HepG2 (cell line): ENCODE data around the gene ANKRD55. TPM values are rescaled to one million over a fixed set of nuclear protein-coding genes. Genes with fewer than 3 reads are reported as not detected.

Source experiments
- FOXK1 ChIP-seq: sonication (generic); formaldehyde crosslinking; IDR thresholded peaks from 2 replicates; pipeline ENCODE4 v1.4.0; 2020; ENCODE audit warnings: low read depth, missing genetic modification reagents, borderline replicate concordance
- FOXM1 ChIP-seq: sonication (generic); formaldehyde crosslinking; IDR thresholded peaks from 2 replicates; pipeline ENCODE4 v1.5.0; 2020; ENCODE audit warnings: missing genetic modification reagents
- KDM1A ChIP-seq: IDR thresholded peaks from 2 replicates; pipeline ENCODE4 v1.6.1; 2016; ENCODE audit warnings: missing compliant biosample characterization
- KLF11 ChIP-seq: IDR thresholded peaks from 2 replicates; pipeline ENCODE4 v1.6.1; 2016; ENCODE audit warnings: missing compliant biosample characterization
- MAFG ChIP-seq: sonication (generic); formaldehyde crosslinking; IDR thresholded peaks from 2 replicates; pipeline ENCODE4 v1.5.1; 2020; ENCODE audit warnings: mild to moderate bottlenecking, missing genetic modification reagents
- NR2C2 ChIP-seq: sonication (generic); formaldehyde crosslinking; IDR thresholded peaks from 2 replicates; pipeline ENCODE4 v1.4.0; 2020; ENCODE audit warnings: missing genetic modification reagents, mild to moderate bottlenecking, moderate library complexity, borderline replicate concordance
- NR2F6 ChIP-seq, 2 experiments: IDR thresholded peaks; 2 replicates each; pipeline ENCODE4 v1.6.1; 2016; ENCODE audit warnings: antibody characterized with exemption in 1 of 2, mild to moderate bottlenecking in 1 of 2
- REPIN1 ChIP-seq: sonication (generic); formaldehyde crosslinking; IDR thresholded peaks from 2 replicates; pipeline ENCODE4 v1.8.0; 2022; ENCODE audit warnings: missing genetic modification reagents, low read depth, mild to moderate bottlenecking, borderline replicate concordance
- RFXANK ChIP-seq: IDR thresholded peaks from 2 replicates; pipeline ENCODE4 v1.6.1; 2016
- SOX5 ChIP-seq: IDR thresholded peaks from 2 replicates; pipeline ENCODE4 v1.6.1; 2016; ENCODE audit warnings: borderline replicate concordance
- TBX2 ChIP-seq: sonication (generic); formaldehyde crosslinking; IDR thresholded peaks from 2 replicates; pipeline ENCODE4 v1.5.0; 2020; ENCODE audit warnings: missing genetic modification reagents, mild to moderate bottlenecking, borderline replicate concordance
- ZFAT ChIP-seq: sonication (generic); formaldehyde crosslinking; conservative IDR thresholded peaks from 2 replicates; pipeline ENCODE4 v1.8.1; 2023; ENCODE audit warnings: missing genetic modification reagents, inconsistent platforms
- ZKSCAN5 ChIP-seq: sonication (generic); formaldehyde crosslinking; IDR thresholded peaks from 2 replicates; pipeline ENCODE4 v1.5.1; 2020; ENCODE audit warnings: mild to moderate bottlenecking, missing genetic modification reagents
- ZNF17 ChIP-seq: sonication (generic); formaldehyde crosslinking; IDR thresholded peaks from 2 replicates; pipeline ENCODE4 v1.5.0; 2020; ENCODE audit warnings: mild to moderate bottlenecking, missing genetic modification reagents
- ZNF256 ChIP-seq: sonication (generic); formaldehyde crosslinking; conservative IDR thresholded peaks from 2 replicates; pipeline ENCODE4 v1.4.0; 2020; ENCODE audit warnings: missing genetic modification reagents
- ZNF331 ChIP-seq: sonication (generic); formaldehyde crosslinking; IDR thresholded peaks from 2 replicates; pipeline ENCODE4 v1.4.0; 2020; ENCODE audit warnings: missing genetic modification reagents
- ZNF33B ChIP-seq: sonication (generic); formaldehyde crosslinking; IDR thresholded peaks from 2 replicates; pipeline ENCODE4 v1.5.1; 2020; ENCODE audit warnings: mild to moderate bottlenecking, missing genetic modification reagents
- ZNF607 ChIP-seq: sonication (generic); formaldehyde crosslinking; IDR thresholded peaks from 2 replicates; pipeline ENCODE4 v1.5.1; 2020; ENCODE audit warnings: missing genetic modification reagents, mild to moderate bottlenecking, borderline replicate concordance
- ZNF724P ChIP-seq: sonication (generic); formaldehyde crosslinking; IDR thresholded peaks from 2 replicates; pipeline ENCODE4 v1.8.0; 2022; ENCODE audit warnings: missing genetic modification reagents, borderline replicate concordance
- ZNF878 ChIP-seq: sonication (generic); formaldehyde crosslinking; IDR thresholded peaks from 2 replicates; pipeline ENCODE4 v1.8.1; 2023; ENCODE audit warnings: mild to moderate bottlenecking, missing genetic modification reagents, moderate library complexity
- polyA plus RNA-seq, 8 experiments: library from polyadenylated mRNA; depleted of rRNA in 3 of 8; stranded (reverse) in 7 of 8; unstranded in 1 of 8; fragments of >200 nt; fragmentation: Illumina TruSeq in 4 of 8; extraction: Trizol in 4 of 8; gene quantifications; 2 replicates each; pipeline versions ENCODE4 v1.2.1 to v1.2.3, GENCODE V29; 2011 to 2016; ENCODE audit warnings: low read depth in 4 of 8, missing spikeins in 1 of 8, mixed read lengths in 1 of 8; ENCODE audit not compliant: insufficient read depth in 1 of 8
- total RNA-seq, 5 experiments: library from RNA; depleted of rRNA; stranded (reverse); fragments of >200 nt; fragmentation: Illumina TruSeq; extraction: Trizol; gene quantifications; 2 replicates each; pipeline ENCODE4 v1.2.3, GENCODE V29; 2016; ENCODE audit warnings: low read depth in 1 of 5
- TF ChIP-seq, protein P1 (sequence below): sonication (generic); formaldehyde crosslinking; IDR thresholded peaks from 2 replicates; pipeline ENCODE4 v1.5.0; 2020; ENCODE audit warnings: mild to moderate bottlenecking, missing genetic modification reagents, moderate library complexity
- TF ChIP-seq, protein P2 (sequence below): sonication (generic); formaldehyde crosslinking; IDR thresholded peaks from 2 replicates; pipeline ENCODE4 v1.8.0; 2022; ENCODE audit warnings: low read depth, missing genetic modification reagents
- TF ChIP-seq, protein P3 (sequence below): IDR thresholded peaks from 2 replicates; pipeline ENCODE4 v1.6.1; 2016
- TF ChIP-seq, protein P4 (sequence below): sonication (generic); formaldehyde crosslinking; IDR thresholded peaks from 2 replicates; pipeline ENCODE4 v1.8.1; 2023; ENCODE audit warnings: mild to moderate bottlenecking, moderate library complexity, missing genetic modification reagents
- TF ChIP-seq, protein P5 (sequence below): sonication (generic); formaldehyde crosslinking; IDR thresholded peaks from 2 replicates; pipeline ENCODE4 v1.5.1; 2020; ENCODE audit warnings: mild to moderate bottlenecking, moderate library complexity, missing genetic modification reagents

The ANKRD55 gene
- total and polyA plus RNA-seq, 2 of the 13 experiments (the other 11 are each of a cell fraction or from before 2014, with no cell fraction given) = 0.11 to 0.28 TPM

DNA sequence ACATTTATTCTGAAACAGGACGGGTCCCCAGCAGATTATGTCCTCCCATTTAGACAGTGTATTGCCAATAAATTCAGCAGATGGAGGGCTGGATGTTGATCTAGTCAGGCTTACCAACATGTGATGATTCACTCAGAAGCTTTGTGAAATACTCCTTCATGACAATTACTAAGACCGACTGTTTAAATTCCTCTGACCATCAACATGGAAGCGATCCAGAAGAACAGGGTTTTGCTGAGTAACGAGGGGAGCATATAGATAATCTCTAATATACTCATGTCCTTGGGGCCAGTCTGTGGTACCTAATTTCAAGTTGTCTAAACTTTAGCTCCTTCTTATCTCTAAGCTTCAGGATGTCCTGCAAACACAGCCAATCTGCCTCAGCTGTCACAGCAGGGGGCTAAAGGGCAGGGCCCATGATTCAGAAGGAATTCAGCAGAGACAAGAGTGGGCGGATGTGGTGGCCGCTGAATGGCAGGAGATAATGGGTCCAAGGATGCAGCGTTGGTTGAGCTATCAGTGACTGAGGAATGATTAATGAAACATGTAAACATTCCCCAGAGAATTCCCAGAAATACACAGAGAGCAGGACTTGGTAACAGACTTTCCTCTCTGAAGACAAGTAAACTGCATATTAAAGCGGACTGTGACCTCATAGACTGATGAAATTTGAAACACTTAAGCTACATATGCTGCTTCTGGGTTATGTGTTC lies 109.4 kb downstream of the ANKRD55 start (continued):
- TF ChIP-seq MAFG (CRISPR knock-in tag) (no peak), SOX5 (CRISPR knock-in tag) (peak; percentile 96), ZNF33B (CRISPR knock-in tag) (no peak), ZNF331 (CRISPR knock-in tag) (peak; percentile 84), KDM1A (CRISPR knock-in tag) (peak; percentile 81), NR2C2 (CRISPR knock-in tag) (peak; percentile 44; the same call in 1 of the 2 replicates), ZNF878 (CRISPR knock-in tag) (no peak), TBX2 (peak; percentile 96), ZNF607 (CRISPR knock-in tag) (no peak), ZKSCAN5 (CRISPR knock-in tag) (no peak), REPIN1 (no peak; the same call in 1 of the 2 replicates), KLF11 (CRISPR knock-in tag) (no peak), ZNF724P (no peak), ZNF17 (CRISPR knock-in tag) (no peak), NR2F6 (IDR thresholded peaks at IDR 0.05) (peak; percentile 92), NR2F6 (CRISPR knock-in tag; IDR thresholded peaks at IDR 0.05) (peak; percentile 93), RFXANK (CRISPR knock-in tag) (no peak), FOXK1 (peak; percentile 82), FOXM1 (CRISPR knock-in tag) (no peak), ZFAT (CRISPR knock-in tag) (no peak), ZNF256 (no peak)
- TF ChIP-seq, protein P1, sequence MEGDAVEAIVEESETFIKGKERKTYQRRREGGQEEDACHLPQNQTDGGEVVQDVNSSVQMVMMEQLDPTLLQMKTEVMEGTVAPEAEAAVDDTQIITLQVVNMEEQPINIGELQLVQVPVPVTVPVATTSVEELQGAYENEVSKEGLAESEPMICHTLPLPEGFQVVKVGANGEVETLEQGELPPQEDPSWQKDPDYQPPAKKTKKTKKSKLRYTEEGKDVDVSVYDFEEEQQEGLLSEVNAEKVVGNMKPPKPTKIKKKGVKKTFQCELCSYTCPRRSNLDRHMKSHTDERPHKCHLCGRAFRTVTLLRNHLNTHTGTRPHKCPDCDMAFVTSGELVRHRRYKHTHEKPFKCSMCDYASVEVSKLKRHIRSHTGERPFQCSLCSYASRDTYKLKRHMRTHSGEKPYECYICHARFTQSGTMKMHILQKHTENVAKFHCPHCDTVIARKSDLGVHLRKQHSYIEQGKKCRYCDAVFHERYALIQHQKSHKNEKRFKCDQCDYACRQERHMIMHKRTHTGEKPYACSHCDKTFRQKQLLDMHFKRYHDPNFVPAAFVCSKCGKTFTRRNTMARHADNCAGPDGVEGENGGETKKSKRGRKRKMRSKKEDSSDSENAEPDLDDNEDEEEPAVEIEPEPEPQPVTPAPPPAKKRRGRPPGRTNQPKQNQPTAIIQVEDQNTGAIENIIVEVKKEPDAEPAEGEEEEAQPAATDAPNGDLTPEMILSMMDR (CRISPR knock-in tag) = 0 out of 2 replicates have a peak, but pooled peaks have one; percentile 6
- TF ChIP-seq, protein P2, sequence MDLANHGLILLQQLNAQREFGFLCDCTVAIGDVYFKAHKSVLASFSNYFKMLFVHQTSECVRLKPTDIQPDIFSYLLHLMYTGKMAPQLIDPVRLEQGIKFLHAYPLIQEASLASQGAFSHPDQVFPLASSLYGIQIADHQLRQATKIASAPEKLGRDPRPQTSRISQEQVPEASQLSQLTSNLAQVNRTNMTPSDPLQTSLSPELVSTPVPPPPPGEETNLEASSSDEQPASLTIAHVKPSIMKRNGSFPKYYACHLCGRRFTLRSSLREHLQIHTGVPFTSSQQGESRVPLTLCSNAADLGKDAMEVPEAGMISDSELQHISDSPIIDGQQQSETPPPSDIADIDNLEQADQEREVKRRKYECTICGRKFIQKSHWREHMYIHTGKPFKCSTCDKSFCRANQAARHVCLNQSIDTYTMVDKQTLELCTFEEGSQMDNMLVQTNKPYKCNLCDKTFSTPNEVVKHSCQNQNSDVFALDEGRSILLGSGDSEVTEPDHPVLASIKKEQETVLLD (CRISPR knock-in tag) = peak; percentile 51; the same call in 1 of the 2 replicates
- TF ChIP-seq, protein P3, sequence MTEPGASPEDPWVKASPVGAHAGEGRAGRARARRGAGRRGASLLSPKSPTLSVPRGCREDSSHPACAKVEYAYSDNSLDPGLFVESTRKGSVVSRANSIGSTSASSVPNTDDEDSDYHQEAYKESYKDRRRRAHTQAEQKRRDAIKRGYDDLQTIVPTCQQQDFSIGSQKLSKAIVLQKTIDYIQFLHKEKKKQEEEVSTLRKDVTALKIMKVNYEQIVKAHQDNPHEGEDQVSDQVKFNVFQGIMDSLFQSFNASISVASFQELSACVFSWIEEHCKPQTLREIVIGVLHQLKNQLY (CRISPR knock-in tag) = peak; percentile 60; the same call in 1 of the 2 replicates
- TF ChIP-seq, protein P4, sequence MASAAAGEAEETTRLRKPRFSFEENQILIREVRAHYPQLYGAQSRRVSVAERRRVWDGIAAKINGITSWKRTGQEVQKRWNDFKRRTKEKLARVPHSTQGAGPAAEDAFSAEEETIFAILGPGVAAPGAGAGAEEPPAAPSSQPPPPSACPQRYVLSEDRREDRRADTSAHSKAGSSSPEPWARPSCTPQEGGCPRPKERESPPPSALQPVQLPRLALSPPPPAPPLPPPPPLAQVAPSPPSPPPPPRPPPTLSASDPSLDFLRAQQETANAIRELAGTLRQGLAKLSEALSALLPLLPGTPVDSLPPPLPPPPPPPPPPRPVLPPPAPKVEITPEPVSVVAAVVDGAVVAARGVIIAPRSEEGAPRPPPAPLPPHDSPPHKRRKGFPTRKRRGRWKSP (CRISPR knock-in tag) = peak; percentile 76; the same call in 1 of the 2 replicates
- TF ChIP-seq, protein P5, sequence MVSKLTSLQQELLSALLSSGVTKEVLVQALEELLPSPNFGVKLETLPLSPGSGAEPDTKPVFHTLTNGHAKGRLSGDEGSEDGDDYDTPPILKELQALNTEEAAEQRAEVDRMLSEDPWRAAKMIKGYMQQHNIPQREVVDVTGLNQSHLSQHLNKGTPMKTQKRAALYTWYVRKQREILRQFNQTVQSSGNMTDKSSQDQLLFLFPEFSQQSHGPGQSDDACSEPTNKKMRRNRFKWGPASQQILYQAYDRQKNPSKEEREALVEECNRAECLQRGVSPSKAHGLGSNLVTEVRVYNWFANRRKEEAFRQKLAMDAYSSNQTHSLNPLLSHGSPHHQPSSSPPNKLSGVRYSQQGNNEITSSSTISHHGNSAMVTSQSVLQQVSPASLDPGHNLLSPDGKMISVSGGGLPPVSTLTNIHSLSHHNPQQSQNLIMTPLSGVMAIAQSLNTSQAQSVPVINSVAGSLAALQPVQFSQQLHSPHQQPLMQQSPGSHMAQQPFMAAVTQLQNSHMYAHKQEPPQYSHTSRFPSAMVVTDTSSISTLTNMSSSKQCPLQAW (CRISPR knock-in tag) = peak; percentile 95
